Retinal pigment epithelial cell (primary cell): Measurements from ENCODE around the gene TRIM24.
"Not testable (repeated sequence)": the region's sequence is repeated elsewhere in the genome, so short reads cannot be mapped to it uniquely, and the experiment has no call there.

ENCODE experiments used
- DNase-seq: peaks from one replicate; pipeline ENCODE4 v3.0.0-alpha.2; 2010; ENCODE audit warnings: low read depth
- H3K4me3 ChIP-seq: 2 replicates; pipeline ENCODE4 v1.5.1; 2011; ENCODE audit warnings: mild to moderate bottlenecking, low read length, control low read depth, moderate library complexity
- CTCF ChIP-seq: conservative IDR thresholded peaks from 2 replicates; pipeline ENCODE4 v1.5.1; 2011; ENCODE audit warnings: low read depth, low read length, control low read depth, inconsistent platforms

TRIM24 gene

GRCh38 chr7:138477081-138477578 lies 17.1 kb downstream of the TRIM24 start:
- no peak overlapping the region for H3K4me3 ChIP-seq
- no peak for DNase-seq
- no peak for TF ChIP-seq CTCF

GRCh38 chr7:138477581-138477980 lies 17.5 kb downstream of the TRIM24 start:
- TF ChIP-seq CTCF: no peak
- no peak for DNase-seq
- H3K4me3 ChIP-seq: no peak overlapping the region

GRCh38 chr7:138478499-138478908 lies 18.4 kb downstream of the TRIM24 start:
- no peak for DNase-seq
- TF ChIP-seq CTCF: no peak
- no peak overlapping the region for H3K4me3 ChIP-seq

- DNase-seq: no peak
- no peak overlapping the region for H3K4me3 ChIP-seq
- no peak for TF ChIP-seq CTCF
These were observed 20.5 kb downstream of the TRIM24 start for GRCh38 chr7:138480527-138480926.

GRCh38 chr7:138481447-138482380 lies 21.7 kb downstream of the TRIM24 start:
- no peak for DNase-seq
- H3K4me3 ChIP-seq: no peak overlapping the region
- TF ChIP-seq CTCF: no peak

- DNase-seq: no peak
- no peak overlapping the region for H3K4me3 ChIP-seq
- TF ChIP-seq CTCF: no peak
These were observed 23.5 kb downstream of the TRIM24 start for GRCh38 chr7:138483531-138483930.

GRCh38 chr7:138485508-138485907 lies 25.4 kb downstream of the TRIM24 start:
- not testable (repeated sequence) for DNase-seq, H3K4me3 ChIP-seq

GRCh38 chr7:138489139-138489538 lies 29.1 kb downstream of the TRIM24 start:
- not testable (repeated sequence) for DNase-seq

More at GRCh38 chr7:138489139-138489538, 29.1 kb downstream of the TRIM24 start:
- not testable (repeated sequence) for H3K4me3 ChIP-seq
